Panc1 (cell line): ENCODE data around the gene NKAIN2.

Experiments used
- CTCF ChIP-seq: fragments of 450-650 bp; IDR thresholded peaks from 2 replicates; pipeline ENCODE4 v1.5.1; 2017; ENCODE audit warnings: mild to moderate bottlenecking
- POLR2AphosphoS5 ChIP-seq: IDR thresholded peaks from 2 replicates; pipeline ENCODE4 v1.6.1; 2012; ENCODE audit warnings: mild to moderate bottlenecking, low read depth, low read length, moderate library complexity
- SIN3A ChIP-seq: IDR thresholded peaks from 2 replicates; pipeline ENCODE4 v1.6.1; 2012; ENCODE audit warnings: low read depth, mild to moderate bottlenecking, low read length, moderate library complexity, borderline replicate concordance; ENCODE audit not compliant: insufficient read depth
- TF ChIP-seq, protein P1 (sequence below), 2 experiments: IDR thresholded peaks; 2 replicates each; pipeline ENCODE4 v1.6.1; 2011 to 2012; ENCODE audit warnings: low read depth in 2 of 2, control low read depth in 1 of 2, low read length in 1 of 2, mild to moderate bottlenecking in 1 of 2, moderate library complexity in 1 of 2; ENCODE audit not compliant: insufficient read depth in 1 of 2

GRCh38 chr6:123994168-123994567 is 190.5 kb downstream of the NKAIN2 start:
- TF ChIP-seq CTCF: no peak
- TF ChIP-seq POLR2AphosphoS5: no peak
- TF ChIP-seq, protein P1, sequence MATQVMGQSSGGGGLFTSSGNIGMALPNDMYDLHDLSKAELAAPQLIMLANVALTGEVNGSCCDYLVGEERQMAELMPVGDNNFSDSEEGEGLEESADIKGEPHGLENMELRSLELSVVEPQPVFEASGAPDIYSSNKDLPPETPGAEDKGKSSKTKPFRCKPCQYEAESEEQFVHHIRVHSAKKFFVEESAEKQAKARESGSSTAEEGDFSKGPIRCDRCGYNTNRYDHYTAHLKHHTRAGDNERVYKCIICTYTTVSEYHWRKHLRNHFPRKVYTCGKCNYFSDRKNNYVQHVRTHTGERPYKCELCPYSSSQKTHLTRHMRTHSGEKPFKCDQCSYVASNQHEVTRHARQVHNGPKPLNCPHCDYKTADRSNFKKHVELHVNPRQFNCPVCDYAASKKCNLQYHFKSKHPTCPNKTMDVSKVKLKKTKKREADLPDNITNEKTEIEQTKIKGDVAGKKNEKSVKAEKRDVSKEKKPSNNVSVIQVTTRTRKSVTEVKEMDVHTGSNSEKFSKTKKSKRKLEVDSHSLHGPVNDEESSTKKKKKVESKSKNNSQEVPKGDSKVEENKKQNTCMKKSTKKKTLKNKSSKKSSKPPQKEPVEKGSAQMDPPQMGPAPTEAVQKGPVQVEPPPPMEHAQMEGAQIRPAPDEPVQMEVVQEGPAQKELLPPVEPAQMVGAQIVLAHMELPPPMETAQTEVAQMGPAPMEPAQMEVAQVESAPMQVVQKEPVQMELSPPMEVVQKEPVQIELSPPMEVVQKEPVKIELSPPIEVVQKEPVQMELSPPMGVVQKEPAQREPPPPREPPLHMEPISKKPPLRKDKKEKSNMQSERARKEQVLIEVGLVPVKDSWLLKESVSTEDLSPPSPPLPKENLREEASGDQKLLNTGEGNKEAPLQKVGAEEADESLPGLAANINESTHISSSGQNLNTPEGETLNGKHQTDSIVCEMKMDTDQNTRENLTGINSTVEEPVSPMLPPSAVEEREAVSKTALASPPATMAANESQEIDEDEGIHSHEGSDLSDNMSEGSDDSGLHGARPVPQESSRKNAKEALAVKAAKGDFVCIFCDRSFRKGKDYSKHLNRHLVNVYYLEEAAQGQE (IDR thresholded peaks at IDR 0.05; ENCODE audit: insufficient read depth in 1 of 2, low read depth in 2 of 2, low read length in 1 of 2): no peak
- no peak for TF ChIP-seq SIN3A
